ENCODE measurements around the gene PELO. TPM values are rescaled to one million over a fixed set of nuclear protein-coding genes. Genes with fewer than 3 reads are reported as not detected.

Gene PELO
- total RNA-seq, 1 donor, result 44.9 TPM

GRCh38 chr5:52779213-52779612, 8.5 kb upstream of the PELO start:
- TF ChIP-seq, protein P1, sequence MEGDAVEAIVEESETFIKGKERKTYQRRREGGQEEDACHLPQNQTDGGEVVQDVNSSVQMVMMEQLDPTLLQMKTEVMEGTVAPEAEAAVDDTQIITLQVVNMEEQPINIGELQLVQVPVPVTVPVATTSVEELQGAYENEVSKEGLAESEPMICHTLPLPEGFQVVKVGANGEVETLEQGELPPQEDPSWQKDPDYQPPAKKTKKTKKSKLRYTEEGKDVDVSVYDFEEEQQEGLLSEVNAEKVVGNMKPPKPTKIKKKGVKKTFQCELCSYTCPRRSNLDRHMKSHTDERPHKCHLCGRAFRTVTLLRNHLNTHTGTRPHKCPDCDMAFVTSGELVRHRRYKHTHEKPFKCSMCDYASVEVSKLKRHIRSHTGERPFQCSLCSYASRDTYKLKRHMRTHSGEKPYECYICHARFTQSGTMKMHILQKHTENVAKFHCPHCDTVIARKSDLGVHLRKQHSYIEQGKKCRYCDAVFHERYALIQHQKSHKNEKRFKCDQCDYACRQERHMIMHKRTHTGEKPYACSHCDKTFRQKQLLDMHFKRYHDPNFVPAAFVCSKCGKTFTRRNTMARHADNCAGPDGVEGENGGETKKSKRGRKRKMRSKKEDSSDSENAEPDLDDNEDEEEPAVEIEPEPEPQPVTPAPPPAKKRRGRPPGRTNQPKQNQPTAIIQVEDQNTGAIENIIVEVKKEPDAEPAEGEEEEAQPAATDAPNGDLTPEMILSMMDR (IDR thresholded peaks at IDR 0.05; ENCODE audit: insufficient read depth, low read depth, low read length), result no peak
- DNase-seq (ENCODE audit: low read depth), result no peak
- no peak overlapping the region for H3K4me3 ChIP-seq (ENCODE audit: low read depth, low read length)

DNA sequence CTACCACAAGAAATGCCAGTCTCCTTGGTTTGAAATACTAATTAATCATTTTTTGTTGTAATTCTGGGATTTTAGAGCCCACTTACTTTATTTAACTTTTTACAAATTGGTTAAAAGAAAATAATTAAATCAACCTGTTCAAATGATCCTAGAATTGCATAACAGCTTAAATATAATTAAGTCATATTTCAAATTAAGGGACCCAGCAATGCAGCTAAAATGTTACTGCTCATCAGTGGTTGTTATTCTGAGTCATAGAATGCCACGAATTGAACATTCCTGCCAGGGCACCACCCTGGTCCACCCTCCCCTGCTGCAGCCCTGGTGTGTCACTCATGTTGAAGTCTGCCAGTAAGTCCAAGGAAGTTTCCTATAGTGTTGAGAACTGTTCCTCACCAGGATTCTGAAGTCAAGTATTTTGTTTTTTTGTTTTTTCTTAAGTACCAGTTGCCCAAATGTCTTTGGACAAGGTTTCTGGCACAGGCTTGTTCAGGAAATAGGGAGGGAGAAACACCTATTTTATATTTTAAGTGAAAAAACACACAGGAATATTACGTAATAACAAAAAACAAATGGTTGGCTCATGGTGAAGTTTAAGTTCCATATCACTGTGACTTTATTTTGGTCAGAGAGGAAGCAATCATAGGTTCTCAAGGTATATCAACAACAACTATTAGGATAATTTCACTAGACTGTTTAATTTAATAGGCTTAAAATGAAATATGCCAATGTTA, 4.3 kb upstream of the PELO start:
- TF ChIP-seq, protein P1 (IDR thresholded peaks at IDR 0.05; ENCODE audit: insufficient read depth, low read depth, low read length), result no peak
- H3K4me3 ChIP-seq (ENCODE audit: low read depth, low read length), result no peak overlapping the region
- no peak for DNase-seq (ENCODE audit: low read depth)

- TF ChIP-seq, protein P1 (IDR thresholded peaks at IDR 0.05; ENCODE audit: insufficient read depth, low read depth, low read length), result no peak
- no peak overlapping the region for H3K4me3 ChIP-seq (ENCODE audit: low read depth, low read length)
- DNase-seq (ENCODE audit: low read depth), result no peak
Measured at GRCh38 chr5:52784737-52785136, 3.0 kb upstream of the PELO start.

DNA sequence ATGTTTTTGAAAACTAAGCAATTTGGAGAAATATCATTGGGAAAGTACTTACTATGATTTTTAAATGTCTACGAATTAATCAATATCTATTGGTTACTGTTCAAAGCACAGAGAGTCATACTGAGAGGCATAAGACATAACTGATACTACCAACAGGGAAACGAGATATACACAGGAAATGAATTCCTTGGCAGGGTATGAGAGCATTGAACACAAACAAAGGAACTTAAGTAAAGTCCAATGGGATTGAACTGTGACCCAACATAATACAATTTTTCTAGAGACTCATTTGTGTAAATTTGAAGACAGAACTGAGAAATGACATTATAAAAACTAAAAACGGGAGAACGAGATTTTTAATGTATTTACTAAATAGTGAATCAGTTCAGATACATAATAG, 1.3 kb upstream of the PELO start:
- TF ChIP-seq, protein P1 (IDR thresholded peaks at IDR 0.05; ENCODE audit: insufficient read depth, low read depth, low read length), result no peak
- DNase-seq (ENCODE audit: low read depth), result no peak
- H3K4me3 ChIP-seq (ENCODE audit: low read depth, low read length), result no peak overlapping the region

DNA sequence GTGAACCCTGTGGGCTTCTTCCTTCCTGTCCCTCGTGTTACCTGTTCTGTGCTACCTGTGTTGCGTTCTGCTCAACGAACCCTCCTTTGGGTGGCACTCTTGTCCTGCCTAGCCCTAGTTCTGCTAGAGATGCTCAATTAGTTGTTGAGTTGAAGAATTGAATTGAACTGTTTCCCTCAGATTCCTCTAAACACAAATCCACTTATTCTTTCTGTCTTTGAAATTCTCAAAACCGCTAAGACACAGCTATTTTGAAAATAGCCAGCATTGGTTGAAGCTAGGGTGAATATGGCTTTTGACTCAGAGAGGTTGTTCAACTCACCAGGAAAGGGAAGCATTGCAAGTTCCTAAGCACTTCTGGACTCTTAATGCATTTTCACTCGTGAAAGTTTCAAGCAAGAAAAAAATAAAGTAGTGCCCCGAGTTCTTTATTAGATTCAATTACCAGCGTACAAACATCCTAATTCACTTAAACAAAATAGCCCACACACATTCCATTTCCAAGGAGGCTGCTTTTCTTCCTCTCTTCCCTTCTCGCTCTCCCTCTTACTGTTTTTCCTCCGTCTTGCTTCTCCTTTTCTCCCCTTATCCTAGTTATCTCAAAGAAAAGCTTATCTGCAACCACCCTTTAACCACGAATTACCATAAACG, 642 bp upstream of the PELO start:
- TF ChIP-seq, protein P1 (IDR thresholded peaks at IDR 0.05; ENCODE audit: insufficient read depth, low read depth, low read length), result peak; percentile 26
- peak overlapping the region; percentile 83 for H3K4me3 ChIP-seq (ENCODE audit: low read depth, low read length)
- peak; percentile 42 for DNase-seq (ENCODE audit: low read depth)

DNA sequence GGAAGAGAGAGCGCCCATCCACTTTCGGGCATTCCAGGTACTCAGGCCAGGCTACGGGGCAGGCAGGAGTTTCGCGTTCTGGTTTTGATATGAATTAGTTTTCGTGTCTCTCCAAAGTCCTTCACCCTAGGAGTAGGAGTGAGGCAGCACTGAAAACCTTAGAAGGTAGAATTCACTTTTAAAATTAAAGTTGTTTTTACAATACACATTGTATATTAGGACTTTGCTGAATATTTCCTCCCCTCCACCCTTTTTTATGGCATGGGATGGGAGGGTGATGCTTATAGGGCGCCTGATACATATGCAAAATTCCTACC, 747 bp downstream of the PELO start:
- H3K4me3 ChIP-seq (ENCODE audit: low read depth, low read length), result peak overlapping the region; percentile 83
- no peak for DNase-seq (ENCODE audit: low read depth)
- TF ChIP-seq, protein P1 (IDR thresholded peaks at IDR 0.05; ENCODE audit: insufficient read depth, low read depth, low read length), result no peak
